Kidney (tissue), 14 donors: ENCODE results near the gene INSYN1. TPM values are rescaled to one million over a fixed set of nuclear protein-coding genes. Genes with fewer than 3 reads are reported as not detected.

Experiments used
- DNase-seq, 5 donors: peaks; one replicate each; pipeline ENCODE4 v3.0.0-alpha.2; 2013 to 2020
- FAIRE-seq: peaks from 2 replicates; lab custom pipeline; 2012; peaks lifted over from hg19 to GRCh38; lab: Jason Lieb, UNC
- H3K27ac ChIP-seq, 2 donors: one replicate each; pipeline ENCODE4 v1.7.0; 2013; ENCODE audit warnings: low read depth in 2 of 2, low read length in 2 of 2, inconsistent platforms in 1 of 2
- H3K27me3 ChIP-seq: one replicate; pipeline ENCODE4 v1.7.1; 2013; ENCODE audit warnings: low read length, inconsistent platforms; ENCODE audit not compliant: control insufficient read depth, insufficient read depth
- H3K36me3 ChIP-seq, 3 donors: one replicate each; pipeline versions ENCODE4 v1.7.0 to v1.7.1; 2013; ENCODE audit warnings: low read length in 3 of 3, control low read depth in 1 of 3, inconsistent platforms in 1 of 3; ENCODE audit not compliant: insufficient read depth in 3 of 3, control insufficient read depth in 2 of 3
- H3K4me1 ChIP-seq, 3 donors: one replicate each; pipeline versions ENCODE4 v1.7.0 to v1.7.1; 2013; ENCODE audit warnings: low read length in 3 of 3, inconsistent platforms in 1 of 3, low read depth in 1 of 3; ENCODE audit not compliant: control insufficient read depth in 2 of 3, insufficient read depth in 2 of 3
- H3K4me3 ChIP-seq, 3 donors: one replicate each; pipeline versions ENCODE4 v1.7.0 to v1.8.1; 2013; ENCODE audit warnings: low read length in 3 of 3, control low read depth in 1 of 3, inconsistent platforms in 1 of 3
- H3K9ac ChIP-seq, 3 donors: one replicate each; pipeline versions ENCODE4 v1.7.0 to v1.7.1; 2013; ENCODE audit warnings: low read length in 3 of 3, control low read depth in 1 of 3, inconsistent platforms in 1 of 3
- H3K9me3 ChIP-seq, 3 donors: one replicate each; pipeline versions ENCODE4 v1.7.0 to v1.7.1; 2013; ENCODE audit warnings: low read length in 3 of 3, control low read depth in 1 of 3, inconsistent platforms in 1 of 3; ENCODE audit not compliant: control insufficient read depth in 2 of 3, insufficient read depth in 1 of 3
- CTCF ChIP-seq: IDR thresholded peaks from 3 replicates; pipeline ENCODE4 v1.5.1; 2012; ENCODE audit warnings: mild to moderate bottlenecking, moderate library complexity, borderline replicate concordance; ENCODE audit not compliant: insufficient read depth; ENCODE audit errors: extremely low read depth
- intact Hi-C: fragments of 100-400 bp; cut with DNase I; formaldehyde crosslinking; loops from one replicate; pipeline ENCODE4 v1.11.1; 2022
- polyA plus RNA-seq: library from polyadenylated mRNA; stranded (reverse); fragments of 350-450 nt; fragmentation: Illumina TruSeq; extraction: RNeasy Lipid Tissue Mini Kit (QIAGEN cat#74804); gene quantifications from one replicate; pipeline ENCODE4 v1.2.3, GENCODE V29; 2014; ENCODE audit warnings: low read depth, low replicate concordance; ENCODE audit not compliant: insufficient read depth
- total RNA-seq: library from RNA; stranded (reverse); fragmentation: NEBNext Ultra II Directional; extraction: Animal tissue kit (Norgen Biotek cat#: 25700); gene quantifications from one replicate; pipeline ENCODE4 v1.2.1, GENCODE V29; 2021
- donor health status: control.
- donor health status: control.
- donor health status: control.
- donor health status: control.
- donor health status: control.
- donor health status: DM: yes; HTN: yes; CAD: no.
- donor health status: Normal renal cell carcinoma (clear cell type).

The INSYN1 gene
- total and polyA plus RNA-seq, 2 donors from 2014 or later = 4.2 to 39.6 TPM

DNA sequence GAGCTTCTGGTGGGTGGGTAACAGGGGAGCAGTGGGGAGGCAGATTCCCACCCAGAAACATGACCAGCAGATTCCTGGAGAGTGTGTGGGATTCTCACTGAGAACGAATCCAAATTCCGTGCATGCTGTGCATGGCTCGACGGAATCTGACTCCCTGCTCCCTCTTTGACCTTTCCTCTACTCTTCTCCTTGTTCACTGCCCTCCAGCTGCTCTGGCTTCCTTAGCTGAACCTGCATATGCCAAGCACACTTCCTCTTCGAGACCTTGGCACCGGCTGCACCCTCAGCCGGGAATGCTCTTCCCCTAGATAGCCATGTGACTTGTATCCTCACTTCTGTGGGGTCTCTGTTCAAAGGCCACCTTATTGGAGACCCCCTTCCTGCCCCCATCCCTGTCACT, 6.3 kb downstream of the INSYN1 start:
- DNase-seq (peak in 3 of 5 donors; percentile 40 to 67 (median 51)), FAIRE-seq (no peak)
- peaks cover 0 to 10% (median 5%) of the 10 kb centered on the region in 3 donors for H3K4me1 ChIP-seq
- intact Hi-C loops = no loop called here
- H3K36me3 ChIP-seq = no peaks in the 10 kb centered on the region
- no peaks in the 10 kb centered on the region for H3K27me3 ChIP-seq
- no peak overlapping the region for H3K4me3 ChIP-seq
- no peak overlapping the region for H3K9ac ChIP-seq
- no peak overlapping the region for H3K27ac ChIP-seq
- no peak for TF ChIP-seq CTCF
- no peaks in the 10 kb centered on the region for H3K9me3 ChIP-seq

DNA sequence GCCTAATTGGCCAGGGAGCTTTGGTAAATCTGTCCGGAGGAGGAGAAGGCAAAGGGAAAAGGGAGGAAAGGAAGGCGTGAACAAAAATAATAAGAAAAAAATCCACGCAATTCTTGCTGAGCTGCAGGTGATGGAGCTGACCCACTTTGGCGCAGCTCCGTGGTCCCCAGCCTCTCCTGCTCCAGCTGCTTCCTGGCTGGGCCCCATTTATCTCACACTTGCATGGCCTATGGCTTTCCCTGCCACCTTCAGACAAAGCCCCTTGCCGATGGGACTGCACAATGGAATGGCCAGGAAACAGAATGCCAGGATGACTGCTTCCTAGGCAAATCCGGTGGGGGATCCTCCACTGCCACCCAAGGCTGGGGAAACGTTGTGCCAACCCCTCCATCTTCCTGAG, 6.9 kb downstream of the INSYN1 start:
- Histone ChIP-seq H3K4me1 (peaks cover 0 to 7% (median 5%) of the 10 kb centered on the region in 3 donors), H3K27ac (no peak overlapping the region), H3K9me3 (no peaks in the 10 kb centered on the region), H3K4me3 (no peak overlapping the region), H3K36me3 (no peaks in the 10 kb centered on the region), H3K9ac (no peak overlapping the region), H3K27me3 (no peaks in the 10 kb centered on the region)
- no peak for TF ChIP-seq CTCF
- DNase-seq (no peak), FAIRE-seq (no peak)
- intact Hi-C loops = no loop called here

- H3K4me1 ChIP-seq = peaks cover 0 to 6% (median 5%) of the 10 kb centered on the region in 3 donors
- intact Hi-C loops = no loop called here
- DNase-seq = no peak
- no peak overlapping the region for H3K4me3 ChIP-seq
- no peaks in the 10 kb centered on the region for H3K9me3 ChIP-seq
- no peak overlapping the region for H3K9ac ChIP-seq
- no peak for FAIRE-seq
- H3K36me3 ChIP-seq = no peaks in the 10 kb centered on the region
- H3K27ac ChIP-seq = no peak overlapping the region
- H3K27me3 ChIP-seq = no peaks in the 10 kb centered on the region
- TF ChIP-seq CTCF = no peak
Measured at GRCh38 chr15:73745073-73745472, 8.1 kb downstream of the INSYN1 start.

GRCh38 chr15:73744293-73744692, 8.9 kb downstream of the INSYN1 start:
- Histone ChIP-seq H3K9ac (no peak overlapping the region), H3K27me3 (no peaks in the 10 kb centered on the region), H3K4me1 (peaks cover 0 to 6% (median 5%) of the 10 kb centered on the region in 3 donors), H3K9me3 (no peaks in the 10 kb centered on the region), H3K27ac (no peak overlapping the region), H3K4me3 (no peak overlapping the region), H3K36me3 (no peaks in the 10 kb centered on the region)
- no peak for DNase-seq
- intact Hi-C loops = no loop called here
- no peak for FAIRE-seq
- TF ChIP-seq CTCF = no peak
